Loucy (cell line): ENCODE results near the gene NSF.

ENCODE experiments used
- EZH2phosphoT487 ChIP-seq: fragments of 200-600 bp; IDR thresholded peaks from 2 replicates; pipeline ENCODE4 v1.6.1; 2018; ENCODE audit warnings: antibody characterized with exemption, mild to moderate bottlenecking, moderate library complexity, borderline replicate concordance
- TF ChIP-seq, protein P1 (sequence below): fragments of 200-600 bp; sonication (generic); conservative IDR thresholded peaks from 2 replicates; pipeline ENCODE4 v1.5.1; 2014; ENCODE audit warnings: mild to moderate bottlenecking, antibody characterized with exemption, low read length

GRCh38 chr17:46727572-46728348 lies 137.3 kb downstream of the NSF start:
- TF ChIP-seq, protein P1, sequence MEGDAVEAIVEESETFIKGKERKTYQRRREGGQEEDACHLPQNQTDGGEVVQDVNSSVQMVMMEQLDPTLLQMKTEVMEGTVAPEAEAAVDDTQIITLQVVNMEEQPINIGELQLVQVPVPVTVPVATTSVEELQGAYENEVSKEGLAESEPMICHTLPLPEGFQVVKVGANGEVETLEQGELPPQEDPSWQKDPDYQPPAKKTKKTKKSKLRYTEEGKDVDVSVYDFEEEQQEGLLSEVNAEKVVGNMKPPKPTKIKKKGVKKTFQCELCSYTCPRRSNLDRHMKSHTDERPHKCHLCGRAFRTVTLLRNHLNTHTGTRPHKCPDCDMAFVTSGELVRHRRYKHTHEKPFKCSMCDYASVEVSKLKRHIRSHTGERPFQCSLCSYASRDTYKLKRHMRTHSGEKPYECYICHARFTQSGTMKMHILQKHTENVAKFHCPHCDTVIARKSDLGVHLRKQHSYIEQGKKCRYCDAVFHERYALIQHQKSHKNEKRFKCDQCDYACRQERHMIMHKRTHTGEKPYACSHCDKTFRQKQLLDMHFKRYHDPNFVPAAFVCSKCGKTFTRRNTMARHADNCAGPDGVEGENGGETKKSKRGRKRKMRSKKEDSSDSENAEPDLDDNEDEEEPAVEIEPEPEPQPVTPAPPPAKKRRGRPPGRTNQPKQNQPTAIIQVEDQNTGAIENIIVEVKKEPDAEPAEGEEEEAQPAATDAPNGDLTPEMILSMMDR, result no peak
- TF ChIP-seq EZH2phosphoT487, result no peak
